ENCODE measurements around the gene NRP2.

NRP2 gene

GRCh38 chr2:205650931-205651330 is 31.4 kb upstream of the NRP2 start:
- H3K4me3 ChIP-seq (ENCODE audit: low read depth, low read length): no peak overlapping the region
- DNase-seq (ENCODE audit: low read depth): no peak
- in situ Hi-C loops (cut with HindIII; ENCODE audit: low sequenced_read_pairs): no loop called here
- TF ChIP-seq CTCF (IDR thresholded peaks at IDR 0.05; ENCODE audit: low read depth, low read length, missing control alignments): no peak

GRCh38 chr2:205651719-205652118 is 30.6 kb upstream of the NRP2 start:
- no peak for TF ChIP-seq CTCF (IDR thresholded peaks at IDR 0.05; ENCODE audit: low read depth, low read length, missing control alignments)
- in situ Hi-C loops (cut with HindIII; ENCODE audit: low sequenced_read_pairs): no loop called here
- DNase-seq (ENCODE audit: low read depth): no peak
- H3K4me3 ChIP-seq (ENCODE audit: low read depth, low read length): no peak overlapping the region

GRCh38 chr2:205654878-205655605 is 27.3 kb upstream of the NRP2 start:
- H3K4me3 ChIP-seq (ENCODE audit: low read depth, low read length): no peak overlapping the region
- no peak for DNase-seq (ENCODE audit: low read depth)
- no peak for TF ChIP-seq CTCF (IDR thresholded peaks at IDR 0.05; ENCODE audit: low read depth, low read length, missing control alignments)
- in situ Hi-C loops (cut with HindIII; ENCODE audit: low sequenced_read_pairs): no loop called here

GRCh38 chr2:205655779-205656456 is 26.4 kb upstream of the NRP2 start:
- in situ Hi-C loops (cut with HindIII; ENCODE audit: low sequenced_read_pairs): no loop called here
- no peak overlapping the region for H3K4me3 ChIP-seq (ENCODE audit: low read depth, low read length)
- no peak for DNase-seq (ENCODE audit: low read depth)
- TF ChIP-seq CTCF (IDR thresholded peaks at IDR 0.05; ENCODE audit: low read depth, low read length, missing control alignments): no peak

GRCh38 chr2:205656461-205656860 is 25.8 kb upstream of the NRP2 start:
- in situ Hi-C loops (cut with HindIII; ENCODE audit: low sequenced_read_pairs): no loop called here
- no peak overlapping the region for H3K4me3 ChIP-seq (ENCODE audit: low read depth, low read length)
- no peak for TF ChIP-seq CTCF (IDR thresholded peaks at IDR 0.05; ENCODE audit: low read depth, low read length, missing control alignments)
- DNase-seq (ENCODE audit: low read depth): no peak

GRCh38 chr2:205656941-205657340 is 25.4 kb upstream of the NRP2 start:
- in situ Hi-C loops (cut with HindIII; ENCODE audit: low sequenced_read_pairs): no loop called here
- no peak for DNase-seq (ENCODE audit: low read depth)
- no peak overlapping the region for H3K4me3 ChIP-seq (ENCODE audit: low read depth, low read length)
- TF ChIP-seq CTCF (IDR thresholded peaks at IDR 0.05; ENCODE audit: low read depth, low read length, missing control alignments): no peak
